Fibroblast of mammary gland (primary cell): ENCODE measurements around the gene IRAG1.
"Not testable (repeated sequence)": the region's sequence is repeated elsewhere in the genome, so short reads cannot be mapped to it uniquely, and the experiment has no call there.

Experiments
- DNase-seq: peaks from one replicate; pipeline ENCODE4 v3.0.0-alpha.2; 2010; ENCODE audit warnings: low read depth
- H3K4me3 ChIP-seq: 2 replicates; pipeline ENCODE4 v1.5.1; 2011; ENCODE audit warnings: low read depth, mild to moderate bottlenecking, low read length, moderate library complexity; ENCODE audit not compliant: control insufficient read depth
- TF ChIP-seq, protein P1 (sequence below): conservative IDR thresholded peaks from 2 replicates; pipeline ENCODE4 v1.5.1; 2011; ENCODE audit warnings: low read depth, low read length, inconsistent platforms; ENCODE audit not compliant: control insufficient read depth, insufficient read depth

IRAG1 gene

GRCh38 chr11:10694486-10695239 lies 1.1 kb upstream of the IRAG1 start:
- H3K4me3 ChIP-seq = no peak overlapping the region
- DNase-seq = peak; percentile 42
- TF ChIP-seq, protein P1, sequence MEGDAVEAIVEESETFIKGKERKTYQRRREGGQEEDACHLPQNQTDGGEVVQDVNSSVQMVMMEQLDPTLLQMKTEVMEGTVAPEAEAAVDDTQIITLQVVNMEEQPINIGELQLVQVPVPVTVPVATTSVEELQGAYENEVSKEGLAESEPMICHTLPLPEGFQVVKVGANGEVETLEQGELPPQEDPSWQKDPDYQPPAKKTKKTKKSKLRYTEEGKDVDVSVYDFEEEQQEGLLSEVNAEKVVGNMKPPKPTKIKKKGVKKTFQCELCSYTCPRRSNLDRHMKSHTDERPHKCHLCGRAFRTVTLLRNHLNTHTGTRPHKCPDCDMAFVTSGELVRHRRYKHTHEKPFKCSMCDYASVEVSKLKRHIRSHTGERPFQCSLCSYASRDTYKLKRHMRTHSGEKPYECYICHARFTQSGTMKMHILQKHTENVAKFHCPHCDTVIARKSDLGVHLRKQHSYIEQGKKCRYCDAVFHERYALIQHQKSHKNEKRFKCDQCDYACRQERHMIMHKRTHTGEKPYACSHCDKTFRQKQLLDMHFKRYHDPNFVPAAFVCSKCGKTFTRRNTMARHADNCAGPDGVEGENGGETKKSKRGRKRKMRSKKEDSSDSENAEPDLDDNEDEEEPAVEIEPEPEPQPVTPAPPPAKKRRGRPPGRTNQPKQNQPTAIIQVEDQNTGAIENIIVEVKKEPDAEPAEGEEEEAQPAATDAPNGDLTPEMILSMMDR = no peak

GRCh38 chr11:10692531-10693115 lies 932 bp downstream of the IRAG1 start:
- TF ChIP-seq, protein P1 = no peak
- no peak for DNase-seq
- H3K4me3 ChIP-seq = no peak overlapping the region

DNA sequence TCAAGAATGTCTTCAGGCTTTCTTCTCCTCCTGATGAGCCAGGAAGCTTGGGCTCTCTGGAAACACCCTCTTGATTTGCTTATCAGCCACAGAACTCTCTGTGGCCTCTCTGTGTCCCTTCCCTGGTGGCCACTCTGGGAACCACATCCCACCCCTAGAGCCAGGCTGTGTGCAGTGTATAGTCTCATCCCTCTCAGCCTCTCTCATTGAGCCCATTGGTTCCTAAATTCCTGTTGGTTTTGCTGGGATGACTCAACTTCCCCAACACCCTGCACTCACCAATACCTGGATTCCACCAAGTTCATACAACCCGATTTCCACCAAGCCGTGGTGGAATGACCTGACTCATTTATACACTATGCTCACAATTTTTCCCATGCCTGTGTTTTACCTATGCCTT lies 5.2 kb downstream of the IRAG1 start:
- TF ChIP-seq, protein P1 = peak; percentile 33
- no peak overlapping the region for H3K4me3 ChIP-seq
- DNase-seq = no peak

DNA sequence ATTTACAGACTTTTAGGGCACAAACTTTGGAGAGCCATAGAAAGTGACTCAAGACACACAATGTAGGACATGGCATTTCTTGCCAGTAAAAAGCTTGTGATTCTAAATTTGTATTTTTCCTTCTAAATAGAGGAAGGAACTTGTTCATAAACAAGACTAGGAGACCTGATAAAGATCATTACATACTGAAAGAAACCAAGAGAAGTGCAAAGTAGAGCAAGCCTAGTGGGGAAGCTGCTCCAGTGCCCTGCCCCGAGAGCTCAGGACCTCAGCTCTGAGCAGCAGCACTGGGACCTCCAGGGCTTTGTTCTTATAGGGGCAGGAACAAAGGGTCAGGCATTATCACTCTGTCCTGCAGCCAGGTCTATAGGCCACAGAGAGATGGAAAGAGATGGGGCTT lies 7.2 kb downstream of the IRAG1 start:
- no peak overlapping the region for H3K4me3 ChIP-seq
- TF ChIP-seq, protein P1 = no peak
- DNase-seq = no peak

- no peak overlapping the region for H3K4me3 ChIP-seq
- no peak for DNase-seq
- TF ChIP-seq, protein P1 = no peak
Observed at GRCh38 chr11:10683429-10683828, 10.1 kb downstream of the IRAG1 start.

GRCh38 chr11:10680956-10681487 lies 12.5 kb downstream of the IRAG1 start:
- no peak for DNase-seq
- TF ChIP-seq, protein P1 = no peak
- H3K4me3 ChIP-seq = no peak overlapping the region

GRCh38 chr11:10680279-10680678 lies 13.3 kb downstream of the IRAG1 start:
- not testable (repeated sequence) for DNase-seq, H3K4me3 ChIP-seq
